ENCODE data around the gene GPX2. TPM values are rescaled to one million over a fixed set of nuclear protein-coding genes. Genes with fewer than 3 reads are reported as not detected.

Gene GPX2
- total and polyA plus RNA-seq, 12 donors: 0.31 to 1.4 (median 0.55) TPM; not detected in 8

- Histone ChIP-seq H3K27ac (peak overlapping the region in 2 of 5 donors; percentile 0 to 9), H3K27me3 (no peaks in the 10 kb centered on the region), H3K9me3 (replicated peaks in 1 of 3) (no peaks in the 10 kb centered on the region), H3K4me1 (replicated peaks in 1 of 2) (peaks cover 20 to 56% of the 10 kb centered on the region in 2 donors), H3K36me3 (replicated peaks in 1 of 2) (peaks cover 0 to 8% of the 10 kb centered on the region in 2 donors), H3K4me3 (no peak overlapping the region)
- intact Hi-C loops (cut with DNase I): no loop called here
- WGBS, 4 donors: 67 to 87% (median 78%) methylated on average over 5 of the region's 5 CpGs
- no peak for TF ChIP-seq POLR2A (IDR thresholded peaks at IDR 0.05)
- TF ChIP-seq CTCF (IDR thresholded peaks at IDR 0.05): no peak
- peak in 5 of 7 donors; percentile 41 to 67 (median 47) for DNase-seq
Observed at GRCh38 chr14:64919618-64920017, 22.9 kb downstream of the GPX2 start.

DNA sequence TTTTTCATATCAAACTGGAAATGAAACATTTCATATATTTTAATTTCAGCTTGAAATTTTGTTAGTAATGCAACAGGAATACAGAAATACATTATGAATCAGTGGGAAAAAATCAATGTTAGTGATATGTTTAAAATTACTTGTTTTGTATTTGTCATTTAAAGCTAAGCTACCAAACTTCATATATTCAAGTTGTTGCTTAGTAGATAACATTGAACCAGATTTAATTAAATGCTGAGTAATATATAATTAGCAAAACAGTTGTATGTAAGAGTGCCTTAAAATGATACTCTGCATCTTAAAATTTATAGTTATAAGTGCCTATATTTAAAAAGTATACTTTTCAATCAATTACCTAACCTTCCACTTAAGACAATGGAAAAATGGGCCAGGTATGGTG, 23.3 kb downstream of the GPX2 start:
- H3K4me1 ChIP-seq (replicated peaks in 1 of 2): peaks cover 20 to 53% of the 10 kb centered on the region in 2 donors
- TF ChIP-seq CTCF (IDR thresholded peaks at IDR 0.05): no peak
- no peak for TF ChIP-seq POLR2A (IDR thresholded peaks at IDR 0.05)
- H3K9me3 ChIP-seq (replicated peaks in 1 of 3): no peaks in the 10 kb centered on the region
- no peak overlapping the region for H3K4me3 ChIP-seq
- H3K27me3 ChIP-seq: no peaks in the 10 kb centered on the region
- no peak for DNase-seq
- peaks cover 0 to 4% of the 10 kb centered on the region in 2 donors for H3K36me3 ChIP-seq (replicated peaks in 1 of 2)
- intact Hi-C loops (cut with DNase I): no loop called here
- peak overlapping the region in 2 of 5 donors; percentile 0 to 9 for H3K27ac ChIP-seq

DNA sequence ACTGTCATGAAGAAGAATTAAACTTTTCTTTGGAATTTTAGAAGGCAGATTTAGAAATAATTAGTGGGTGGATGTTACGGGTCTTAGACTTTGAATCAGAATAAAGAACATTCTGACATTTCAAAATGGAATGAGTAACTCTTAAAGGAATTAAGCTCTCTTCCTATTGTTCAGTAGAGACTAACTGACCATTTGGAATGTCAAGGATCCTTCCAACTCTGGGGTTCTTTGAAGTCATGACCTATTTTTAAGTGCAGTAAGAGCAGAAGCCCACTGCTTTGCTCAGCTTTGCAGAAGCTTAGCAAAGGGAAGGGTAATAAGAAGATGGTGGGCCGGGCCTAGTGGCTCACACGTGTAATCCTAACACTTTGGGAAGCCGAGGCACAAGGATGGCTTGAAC, 24.3 kb downstream of the GPX2 start:
- intact Hi-C loops (cut with DNase I): no loop called here
- no peak for DNase-seq
- H3K36me3 ChIP-seq (replicated peaks in 1 of 2): no peaks in the 10 kb centered on the region
- no peaks in the 10 kb centered on the region for H3K9me3 ChIP-seq (replicated peaks in 1 of 3)
- H3K27me3 ChIP-seq: no peaks in the 10 kb centered on the region
- WGBS, 4 donors: 61 to 78% (median 73%) methylated on average over 4 of the region's 4 CpGs
- H3K4me3 ChIP-seq: no peak overlapping the region
- H3K4me1 ChIP-seq (replicated peaks in 1 of 2): peaks cover 20 to 56% of the 10 kb centered on the region in 2 donors
- TF ChIP-seq POLR2A (IDR thresholded peaks at IDR 0.05) (no peak), CTCF (IDR thresholded peaks at IDR 0.05) (no peak)
- peak overlapping the region in 2 of 5 donors; percentile 20 to 40 for H3K27ac ChIP-seq

DNA sequence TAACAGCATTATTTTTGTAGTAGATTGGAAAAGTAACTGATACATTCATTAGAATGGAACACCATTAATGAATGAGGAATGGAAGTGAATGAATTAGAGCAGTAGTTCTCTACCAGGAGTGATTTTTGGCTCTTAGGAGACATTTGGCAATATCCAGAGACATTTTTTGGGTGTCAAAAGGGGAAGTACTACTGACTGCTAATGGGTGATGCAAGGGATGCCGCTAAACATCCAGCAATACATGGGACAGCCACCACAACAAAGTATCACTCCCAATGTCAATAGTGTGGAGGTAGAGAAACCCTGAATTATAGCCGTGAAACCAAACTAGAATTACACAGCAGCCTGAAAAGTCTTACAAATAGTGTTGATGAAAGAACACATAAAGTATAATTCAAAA, 26.7 kb downstream of the GPX2 start:
- no peaks in the 10 kb centered on the region for H3K36me3 ChIP-seq (replicated peaks in 1 of 2)
- intact Hi-C loops (cut with DNase I): no loop called here
- WGBS, 4 donors: 82 to 96% (median 89%) methylated on average over 2 of the region's 2 CpGs
- peaks cover 20 to 55% of the 10 kb centered on the region in 2 donors for H3K4me1 ChIP-seq (replicated peaks in 1 of 2)
- TF ChIP-seq POLR2A (IDR thresholded peaks at IDR 0.05): no peak
- no peak for TF ChIP-seq CTCF (IDR thresholded peaks at IDR 0.05)
- H3K9me3 ChIP-seq (replicated peaks in 1 of 3): no peaks in the 10 kb centered on the region
- H3K27ac ChIP-seq: no peak overlapping the region
- DNase-seq: no peak
- H3K27me3 ChIP-seq: no peaks in the 10 kb centered on the region
- H3K4me3 ChIP-seq: no peak overlapping the region
